ENCODE results near the gene ATP2A1.

DNA sequence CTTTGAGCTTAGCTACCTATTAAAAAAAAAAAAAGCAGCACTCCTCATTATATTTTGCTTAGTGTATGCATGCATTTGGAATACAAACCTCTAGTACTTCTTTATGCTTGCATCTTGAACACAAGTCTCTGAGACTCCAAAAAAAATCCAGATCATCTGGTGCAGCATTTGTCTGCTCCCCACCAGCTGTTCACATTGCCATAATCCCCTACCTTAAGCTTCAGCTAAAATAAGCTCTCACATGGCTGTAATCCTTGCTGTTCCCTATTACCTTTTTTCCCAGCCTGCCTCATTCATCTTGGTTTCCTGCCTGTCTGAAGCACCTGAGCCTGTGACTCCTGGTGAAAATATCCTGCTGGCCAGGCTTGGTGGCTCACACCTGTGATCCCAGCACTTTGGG lies 65.0 kb downstream of the ATP2A1 start:
- TF ChIP-seq, protein P1, sequence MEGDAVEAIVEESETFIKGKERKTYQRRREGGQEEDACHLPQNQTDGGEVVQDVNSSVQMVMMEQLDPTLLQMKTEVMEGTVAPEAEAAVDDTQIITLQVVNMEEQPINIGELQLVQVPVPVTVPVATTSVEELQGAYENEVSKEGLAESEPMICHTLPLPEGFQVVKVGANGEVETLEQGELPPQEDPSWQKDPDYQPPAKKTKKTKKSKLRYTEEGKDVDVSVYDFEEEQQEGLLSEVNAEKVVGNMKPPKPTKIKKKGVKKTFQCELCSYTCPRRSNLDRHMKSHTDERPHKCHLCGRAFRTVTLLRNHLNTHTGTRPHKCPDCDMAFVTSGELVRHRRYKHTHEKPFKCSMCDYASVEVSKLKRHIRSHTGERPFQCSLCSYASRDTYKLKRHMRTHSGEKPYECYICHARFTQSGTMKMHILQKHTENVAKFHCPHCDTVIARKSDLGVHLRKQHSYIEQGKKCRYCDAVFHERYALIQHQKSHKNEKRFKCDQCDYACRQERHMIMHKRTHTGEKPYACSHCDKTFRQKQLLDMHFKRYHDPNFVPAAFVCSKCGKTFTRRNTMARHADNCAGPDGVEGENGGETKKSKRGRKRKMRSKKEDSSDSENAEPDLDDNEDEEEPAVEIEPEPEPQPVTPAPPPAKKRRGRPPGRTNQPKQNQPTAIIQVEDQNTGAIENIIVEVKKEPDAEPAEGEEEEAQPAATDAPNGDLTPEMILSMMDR (conservative IDR thresholded peaks at IDR 0.05; ENCODE audit: low read length): no peak
- no peak for TF ChIP-seq EZH2phosphoT487 (IDR thresholded peaks at IDR 0.05; ENCODE audit: borderline replicate concordance)

Data from Loucy (cell line).